Adrenal gland (tissue), 5 donors: ENCODE data around the gene CREB5.

Experiments used
- POLR2A ChIP-seq, 2 donors: fragments of 450-650 bp; IDR thresholded peaks; one replicate each; pipeline ENCODE4 v1.6.1; 2017; ENCODE audit warnings: antibody characterized with exemption in 2 of 2, mild to moderate bottlenecking in 2 of 2, moderate library complexity in 1 of 2
- TF ChIP-seq, protein P1 (sequence below), 6 experiments: fragments of 450-650 bp in 4 of 6; fragments of 200-600 bp in 2 of 6; sonication (generic) in 1 of 6; IDR thresholded peaks; 1 replicate in 5 of 6; 2 replicates in 1 of 6; pipeline versions ENCODE4 v1.5.1 to v1.8.0; 2016 to 2021; ENCODE audit warnings: antibody characterized with exemption in 6 of 6, mild to moderate bottlenecking in 2 of 6, moderate library complexity in 1 of 6
- donor health status: DM: no; HTN: no; CAD: no.

DNA sequence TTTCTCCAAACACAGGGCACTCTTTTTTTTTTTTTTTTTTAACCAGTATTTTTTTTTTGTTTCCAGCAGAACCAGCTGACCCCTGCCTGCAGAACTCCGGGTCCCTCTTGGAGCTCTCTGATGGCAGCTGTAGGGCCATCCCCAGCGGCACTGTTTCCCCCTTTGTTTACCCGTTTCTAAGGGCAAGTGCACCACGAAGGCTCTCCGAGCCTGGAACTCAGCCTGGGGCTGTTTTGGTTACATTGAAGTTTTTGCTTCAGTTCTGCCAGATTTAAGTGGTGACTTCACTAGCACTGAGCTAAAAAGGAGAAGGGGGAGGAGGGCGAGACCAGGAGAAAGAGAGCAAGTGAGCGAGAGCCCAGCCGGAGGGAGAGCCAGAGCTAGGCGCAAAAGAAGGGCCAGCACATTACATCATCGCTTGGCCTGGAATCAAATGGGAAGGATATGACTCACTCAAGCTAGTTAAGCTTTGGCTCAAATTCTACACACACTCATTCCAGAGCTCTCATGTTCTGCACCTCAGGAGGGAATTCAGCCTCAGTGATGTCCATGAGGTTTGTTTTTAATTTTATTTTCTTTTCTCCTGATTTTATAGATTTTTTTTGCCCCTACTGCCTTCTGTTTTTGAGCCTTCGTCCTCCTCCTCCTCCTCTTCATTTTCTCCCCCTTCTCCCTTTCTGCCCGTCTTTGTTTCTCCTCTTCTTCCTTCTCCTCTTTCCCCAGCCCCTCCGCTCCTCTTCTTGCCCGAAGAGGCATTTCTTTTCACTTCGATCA lies 273.5 kb downstream of the CREB5 start:
- TF ChIP-seq, protein P1, sequence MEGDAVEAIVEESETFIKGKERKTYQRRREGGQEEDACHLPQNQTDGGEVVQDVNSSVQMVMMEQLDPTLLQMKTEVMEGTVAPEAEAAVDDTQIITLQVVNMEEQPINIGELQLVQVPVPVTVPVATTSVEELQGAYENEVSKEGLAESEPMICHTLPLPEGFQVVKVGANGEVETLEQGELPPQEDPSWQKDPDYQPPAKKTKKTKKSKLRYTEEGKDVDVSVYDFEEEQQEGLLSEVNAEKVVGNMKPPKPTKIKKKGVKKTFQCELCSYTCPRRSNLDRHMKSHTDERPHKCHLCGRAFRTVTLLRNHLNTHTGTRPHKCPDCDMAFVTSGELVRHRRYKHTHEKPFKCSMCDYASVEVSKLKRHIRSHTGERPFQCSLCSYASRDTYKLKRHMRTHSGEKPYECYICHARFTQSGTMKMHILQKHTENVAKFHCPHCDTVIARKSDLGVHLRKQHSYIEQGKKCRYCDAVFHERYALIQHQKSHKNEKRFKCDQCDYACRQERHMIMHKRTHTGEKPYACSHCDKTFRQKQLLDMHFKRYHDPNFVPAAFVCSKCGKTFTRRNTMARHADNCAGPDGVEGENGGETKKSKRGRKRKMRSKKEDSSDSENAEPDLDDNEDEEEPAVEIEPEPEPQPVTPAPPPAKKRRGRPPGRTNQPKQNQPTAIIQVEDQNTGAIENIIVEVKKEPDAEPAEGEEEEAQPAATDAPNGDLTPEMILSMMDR (IDR thresholded peaks at IDR 0.05): no peak
- TF ChIP-seq POLR2A (IDR thresholded peaks at IDR 0.05): peak; percentile 5 to 49
